ENCODE measurements around the gene HOMER2. TPM values are rescaled to one million over a fixed set of nuclear protein-coding genes. Genes with fewer than 3 reads are reported as not detected.

HOMER2 gene
- total and polyA plus RNA-seq, 2 of the 13 experiments (the other 11 are each of a cell fraction or from before 2014, with no cell fraction given) = 12.9 to 14.1 TPM

GRCh38 chr15:82871358-82871757 lies 81.2 kb downstream of the HOMER2 start:
- FAIRE-seq (no peak), DNase-seq (ENCODE audit: low spot score) (no peak), ATAC-seq (no peak; the same call in 2 of the 3 replicates)
- Histone ChIP-seq H2AFZ (ENCODE audit: low read length) (no peak overlapping the region), H4K20me1 (ENCODE audit: insufficient read depth, low read length) (no peaks in the 10 kb centered on the region), H3K36me3 (replicated peaks in 1 of 2; ENCODE audit: control insufficient read depth in 1 of 2, insufficient read depth in 2 of 2, low read length in 2 of 2) (no peaks in the 10 kb centered on the region), H3K9ac (ENCODE audit: insufficient read depth, low read depth, low read length) (no peak overlapping the region), H3K4me2 (ENCODE audit: low read depth, low read length) (no peak overlapping the region), H3K79me2 (ENCODE audit: insufficient read depth, low read length) (no peaks in the 10 kb centered on the region), H3K4me1 (ENCODE audit: insufficient read depth, low read length) (peaks cover 12% of the 10 kb centered on the region; the same call in 1 of the 2 replicates), H3K9me3 (ENCODE audit: low read length) (no peaks in the 10 kb centered on the region), H3K27me3 (ENCODE audit: control insufficient read depth in 1 of 2, insufficient read depth in 2 of 2, low read length in 2 of 2) (no peaks in the 10 kb centered on the region), H3K4me3 (replicated peaks in 1 of 3; ENCODE audit: insufficient read depth in 1 of 3, low read depth in 2 of 3, low read length in 3 of 3) (no peak overlapping the region), H3K27ac (ENCODE audit: extremely low read length, insufficient read depth, low read length) (no peak overlapping the region)
- intact Hi-C loops (cut with micrococcal nuclease; ENCODE audit: unreplicated experiment) (no loop called here), in situ Hi-C loops (cut with HindIII; ENCODE audit: extremely low pct_ligation_motif_present, low pct_unique_long_range_greater_than_20kb) (no loop called here)
- TF ChIP-seq ZNF879 (CRISPR knock-in tag; IDR thresholded peaks at IDR 0.05) (no peak), JDP2 (CRISPR knock-in tag; IDR thresholded peaks at IDR 0.05; ENCODE audit: borderline replicate concordance) (no peak), ZNF614 (CRISPR knock-in tag; IDR thresholded peaks at IDR 0.05; ENCODE audit: borderline replicate concordance) (no peak), ZNF512 (CRISPR knock-in tag; IDR thresholded peaks at IDR 0.05) (no peak), GATAD1 (CRISPR knock-in tag; IDR thresholded peaks at IDR 0.05) (no peak), WIZ (CRISPR knock-in tag; IDR thresholded peaks at IDR 0.05) (no peak), GATA4 (IDR thresholded peaks at IDR 0.05; ENCODE audit: borderline replicate concordance, low read depth) (no peak), ZNF761 (CRISPR knock-in tag; conservative IDR thresholded peaks at IDR 0.05) (no peak), MEIS2 (CRISPR knock-in tag; IDR thresholded peaks at IDR 0.05) (no peak), DMTF1 (CRISPR knock-in tag; IDR thresholded peaks at IDR 0.05) (no peak), ZNF639 (CRISPR knock-in tag; conservative IDR thresholded peaks at IDR 0.05) (no peak), MAF1 (CRISPR knock-in tag; IDR thresholded peaks at IDR 0.05; ENCODE audit: borderline replicate concordance) (no peak), ZNF205 (CRISPR knock-in tag; IDR thresholded peaks at IDR 0.05) (no peak)
- TF ChIP-seq, protein P1, sequence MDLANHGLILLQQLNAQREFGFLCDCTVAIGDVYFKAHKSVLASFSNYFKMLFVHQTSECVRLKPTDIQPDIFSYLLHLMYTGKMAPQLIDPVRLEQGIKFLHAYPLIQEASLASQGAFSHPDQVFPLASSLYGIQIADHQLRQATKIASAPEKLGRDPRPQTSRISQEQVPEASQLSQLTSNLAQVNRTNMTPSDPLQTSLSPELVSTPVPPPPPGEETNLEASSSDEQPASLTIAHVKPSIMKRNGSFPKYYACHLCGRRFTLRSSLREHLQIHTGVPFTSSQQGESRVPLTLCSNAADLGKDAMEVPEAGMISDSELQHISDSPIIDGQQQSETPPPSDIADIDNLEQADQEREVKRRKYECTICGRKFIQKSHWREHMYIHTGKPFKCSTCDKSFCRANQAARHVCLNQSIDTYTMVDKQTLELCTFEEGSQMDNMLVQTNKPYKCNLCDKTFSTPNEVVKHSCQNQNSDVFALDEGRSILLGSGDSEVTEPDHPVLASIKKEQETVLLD (CRISPR knock-in tag; IDR thresholded peaks at IDR 0.05; ENCODE audit: low read depth) = no peak
- TF ChIP-seq, protein P2, sequence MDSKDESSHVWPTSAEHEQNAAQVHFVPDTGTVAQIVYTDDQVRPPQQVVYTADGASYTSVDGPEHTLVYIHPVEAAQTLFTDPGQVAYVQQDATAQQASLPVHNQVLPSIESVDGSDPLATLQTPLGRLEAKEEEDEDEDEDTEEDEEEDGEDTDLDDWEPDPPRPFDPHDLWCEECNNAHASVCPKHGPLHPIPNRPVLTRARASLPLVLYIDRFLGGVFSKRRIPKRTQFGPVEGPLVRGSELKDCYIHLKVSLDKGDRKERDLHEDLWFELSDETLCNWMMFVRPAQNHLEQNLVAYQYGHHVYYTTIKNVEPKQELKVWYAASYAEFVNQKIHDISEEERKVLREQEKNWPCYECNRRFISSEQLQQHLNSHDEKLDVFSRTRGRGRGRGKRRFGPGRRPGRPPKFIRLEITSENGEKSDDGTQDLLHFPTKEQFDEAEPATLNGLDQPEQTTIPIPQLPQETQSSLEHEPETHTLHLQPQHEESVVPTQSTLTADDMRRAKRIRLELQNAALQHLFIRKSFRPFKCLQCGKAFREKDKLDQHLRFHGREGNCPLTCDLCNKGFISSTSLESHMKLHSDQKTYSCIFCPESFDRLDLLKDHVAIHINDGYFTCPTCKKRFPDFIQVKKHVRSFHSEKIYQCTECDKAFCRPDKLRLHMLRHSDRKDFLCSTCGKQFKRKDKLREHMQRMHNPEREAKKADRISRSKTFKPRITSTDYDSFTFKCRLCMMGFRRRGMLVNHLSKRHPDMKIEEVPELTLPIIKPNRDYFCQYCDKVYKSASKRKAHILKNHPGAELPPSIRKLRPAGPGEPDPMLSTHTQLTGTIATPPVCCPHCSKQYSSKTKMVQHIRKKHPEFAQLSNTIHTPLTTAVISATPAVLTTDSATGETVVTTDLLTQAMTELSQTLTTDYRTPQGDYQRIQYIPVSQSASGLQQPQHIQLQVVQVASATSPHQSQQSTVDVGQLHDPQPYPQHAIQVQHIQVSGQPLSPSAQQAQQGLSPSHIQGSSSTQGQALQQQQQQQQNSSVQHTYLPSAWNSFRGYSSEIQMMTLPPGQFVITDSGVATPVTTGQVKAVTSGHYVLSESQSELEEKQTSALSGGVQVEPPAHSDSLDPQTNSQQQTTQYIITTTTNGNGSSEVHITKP (CRISPR knock-in tag; IDR thresholded peaks at IDR 0.05; ENCODE audit: low read depth) = no peak
- ChIA-PET POLR2A (no interaction called here), CTCF (ENCODE audit: low intra/inter-chr PET ratio, low total read pairs) (no interaction called here)
- WGBS (ENCODE audit: low lambda C conversion rate) = 47% methylated on average over 4 of the region's 5 CpGs
- BruUV-seq (replicated peaks) = no TSS peak
